A549 (cell line): ENCODE measurements around the gene USP3. TPM values are rescaled to one million over a fixed set of nuclear protein-coding genes. Genes with fewer than 3 reads are reported as not detected.

ENCODE experiments used
- ATAC-seq, 2 experiments: fragments of 200-7000 bp in 1 of 2; fragments of >200 bp in 1 of 2; cut with Nextera tagmentation in 1 of 2; cut with Tn5 transposase in 1 of 2; 3 replicates each; pipeline versions ENCODE4 v1.8.0 to v1.9.1; 2018 to 2020; ENCODE audit warnings: mild to moderate bottlenecking in 1 of 2, moderate library complexity in 1 of 2
- CTCF ChIA-PET: fragments of 300-600 bp; sonication (Branson Sonifier 250); formaldehyde crosslinking; extraction: SDS; loops from one replicate; lab custom pipeline; 2021; ENCODE audit warnings: antibody characterized with exemption, inconsistent platforms; lab: Yijun Ruan, JAX
- POLR2A ChIA-PET: fragments of 350-600 bp; formaldehyde crosslinking; extraction: SDS; loops from one replicate; lab custom pipeline; 2021; ENCODE audit warnings: antibody characterized with exemption, inconsistent platforms; lab: Yijun Ruan, JAX
- DNase-seq, 2 experiments: peaks; one replicate each; pipeline versions ENCODE4 v3.0.0 to v3.0.0-alpha.2; 2011 to 2016; ENCODE audit warnings: low read depth in 1 of 2, low spot score in 1 of 2
- FAIRE-seq: peaks from 2 replicates; lab custom pipeline; 2011; peaks lifted over from hg19 to GRCh38; lab: Jason Lieb, UNC
- H3K27ac ChIP-seq, 2 experiments: fragments of >200 bp; sonication (Bioruptor Twin); formaldehyde crosslinking; 3 replicates each; pipeline ENCODE4 v1.5.1; 2016 to 2017
- H3K4me1 ChIP-seq: fragments of >200 bp; sonication (Bioruptor Twin); formaldehyde crosslinking; 3 replicates; pipeline ENCODE4 v1.6.1; 2016
- H3K4me2 ChIP-seq: fragments of >200 bp; sonication (Bioruptor Twin); formaldehyde crosslinking; 3 replicates; pipeline ENCODE4 v1.6.1; 2016
- H3K4me3 ChIP-seq: fragments of >200 bp; sonication (Bioruptor Twin); formaldehyde crosslinking; 3 replicates; pipeline ENCODE4 v1.5.1; 2016
- H3K9me3 ChIP-seq: fragments of >200 bp; sonication (Bioruptor Twin); formaldehyde crosslinking; 3 replicates; pipeline ENCODE4 v1.6.1; 2016
- CBX2 ChIP-seq: fragments of 200-600 bp; sonication (generic); IDR thresholded peaks from 2 replicates; pipeline ENCODE4 v1.6.1; 2016; ENCODE audit warnings: low read depth, mild to moderate bottlenecking, borderline replicate concordance
- CHD2 ChIP-seq: fragments of 150-350 bp; IDR thresholded peaks from 2 replicates; pipeline ENCODE4 v1.6.1; 2014; ENCODE audit warnings: low read length; ENCODE audit not compliant: partially characterized antibody
- CHD4 ChIP-seq: fragments of 200-600 bp; sonication (generic); IDR thresholded peaks from 2 replicates; pipeline ENCODE4 v1.6.1; 2016; ENCODE audit warnings: antibody characterized with exemption, mild to moderate bottlenecking, borderline replicate concordance
- ELK1 ChIP-seq: fragments of 150-350 bp; IDR thresholded peaks from 2 replicates; pipeline ENCODE4 v1.6.1; 2014; ENCODE audit warnings: low read depth, mild to moderate bottlenecking, low read length
- EP300 ChIP-seq, 2 experiments: fragments of >200 bp; sonication (Bioruptor Twin); formaldehyde crosslinking; IDR thresholded peaks; 2 replicates in 1 of 2; 3 replicates in 1 of 2; pipeline ENCODE4 v1.6.1; 2016 to 2017
- FOSB ChIP-seq: fragments of 250-450 bp; sonication (Bioruptor Pico); IDR thresholded peaks from 2 replicates; pipeline ENCODE4 v1.5.0; 2020; ENCODE audit warnings: mild to moderate bottlenecking, moderate library complexity
- FOSL2 ChIP-seq, 2 experiments: fragments of 450-650 bp in 1 of 2; fragments of >200 bp in 1 of 2; sonication (Bioruptor Twin) in 1 of 2; formaldehyde crosslinking; IDR thresholded peaks; 2 replicates each; pipeline versions ENCODE4 v1.5.0 to v1.6.1; 2016 to 2020; ENCODE audit warnings: mild to moderate bottlenecking in 1 of 2, moderate library complexity in 1 of 2
- GATA3 ChIP-seq: IDR thresholded peaks from 2 replicates; pipeline ENCODE4 v1.6.1; 2012; ENCODE audit warnings: borderline replicate concordance
- HOXA7 ChIP-seq: fragments of 250-450 bp; sonication (Bioruptor Pico); IDR thresholded peaks from 2 replicates; pipeline ENCODE4 v1.5.0; 2020; ENCODE audit warnings: mild to moderate bottlenecking, moderate library complexity
- HOXB5 ChIP-seq: fragments of 250-450 bp; sonication (Bioruptor Pico); IDR thresholded peaks from 2 replicates; pipeline ENCODE4 v1.5.0; 2020; ENCODE audit warnings: mild to moderate bottlenecking, moderate library complexity
- JUN ChIP-seq, 2 experiments: fragments of >200 bp; sonication (Bioruptor Twin); formaldehyde crosslinking; IDR thresholded peaks; 2 replicates in 1 of 2; 3 replicates in 1 of 2; pipeline ENCODE4 v1.6.1; 2016 to 2017
- KDM1A ChIP-seq: fragments of 200-600 bp; sonication (generic); IDR thresholded peaks from 2 replicates; pipeline ENCODE4 v1.6.1; 2016; ENCODE audit warnings: low read depth, mild to moderate bottlenecking
- MAFK ChIP-seq: fragments of 450-650 bp; IDR thresholded peaks from 2 replicates; pipeline ENCODE4 v1.6.1; 2014; ENCODE audit not compliant: partially characterized antibody
- MAZ ChIP-seq: fragments of 150-350 bp; IDR thresholded peaks from 2 replicates; pipeline ENCODE4 v1.6.1; 2014; ENCODE audit warnings: antibody characterized with exemption, low read depth, low read length, borderline replicate concordance
- MYC ChIP-seq: IDR thresholded peaks from 2 replicates; pipeline ENCODE4 v1.6.1; 2012; ENCODE audit warnings: mild to moderate bottlenecking, inconsistent platforms, low read length, improper control_type of control experiment, borderline replicate concordance
- NR3C1 ChIP-seq: fragments of >200 bp; sonication (Bioruptor Twin); formaldehyde crosslinking; IDR thresholded peaks from 3 replicates; pipeline ENCODE4 v1.6.1; 2017
- POLR2A ChIP-seq: IDR thresholded peaks from 2 replicates; pipeline ENCODE4 v1.6.1; 2012; ENCODE audit warnings: mild to moderate bottlenecking, low read length
- POLR2AphosphoS2 ChIP-seq: conservative IDR thresholded peaks from 2 replicates; pipeline ENCODE4 v1.6.1; 2012; ENCODE audit warnings: low read length, improper control_type of control experiment, inconsistent platforms
- RARB ChIP-seq: fragments of 250-450 bp; sonication (Bioruptor Pico); IDR thresholded peaks from 2 replicates; pipeline ENCODE4 v1.8.0; 2021; ENCODE audit warnings: mild to moderate bottlenecking, moderate library complexity
- RCOR1 ChIP-seq: fragments of 150-350 bp; IDR thresholded peaks from 2 replicates; pipeline ENCODE4 v1.6.1; 2014; ENCODE audit warnings: antibody characterized with exemption, low read length, low read depth
- REST ChIP-seq: fragments of 200-600 bp; sonication (generic); IDR thresholded peaks from 2 replicates; pipeline ENCODE4 v1.6.1; 2016; ENCODE audit warnings: antibody characterized with exemption, mild to moderate bottlenecking, moderate library complexity
- RFX5 ChIP-seq: fragments of 450-650 bp; IDR thresholded peaks from 2 replicates; pipeline ENCODE4 v1.7.1; 2014; ENCODE audit warnings: antibody characterized with exemption, mild to moderate bottlenecking, moderate library complexity
- TP53 ChIP-seq: fragments of 250-450 bp; sonication (Bioruptor Pico); IDR thresholded peaks from 2 replicates; pipeline ENCODE4 v1.5.0; 2021; ENCODE audit warnings: mild to moderate bottlenecking, moderate library complexity
- ZNF302 ChIP-seq: fragments of 250-450 bp; sonication (Bioruptor Pico); IDR thresholded peaks from 2 replicates; pipeline ENCODE4 v1.9.0; 2021; ENCODE audit warnings: inconsistent platforms, mild to moderate bottlenecking, moderate library complexity
- WGBS: methylation state at CpG from one replicate; pipeline ENCODE4 v1.1.6; 2017; ENCODE audit errors: missing lambda C conversion rate; 5-methylcytosine and 5-hydroxymethylcytosine counted together
- polyA plus RNA-seq, 4 experiments: library from polyadenylated mRNA; depleted of rRNA in 3 of 4; stranded (reverse); fragments of >200 nt; fragmentation: RNase III in 1 of 4; extraction: RNeasy Plus Mini Kit Qiagen cat#74134 plus additional on column Dnase treatment in 1 of 4; gene quantifications; 2 replicates in 3 of 4; 3 replicates in 1 of 4; pipeline ENCODE4 v1.2.3, GENCODE V29; 2011 to 2017
- TF ChIP-seq, protein P1 (sequence below): fragments of >200 bp; sonication (Bioruptor Twin); formaldehyde crosslinking; IDR thresholded peaks from 2 replicates; pipeline ENCODE4 v1.6.1; 2016
- TF ChIP-seq, protein P2 (sequence below): fragments of >200 bp; sonication (Bioruptor Twin); formaldehyde crosslinking; IDR thresholded peaks from 3 replicates; pipeline ENCODE4 v1.6.1; 2016

USP3 gene
- polyA plus RNA-seq, 2 of the 4 experiments (the other 2 are of a cell fraction) = 41.8 to 99.1 TPM

DNA sequence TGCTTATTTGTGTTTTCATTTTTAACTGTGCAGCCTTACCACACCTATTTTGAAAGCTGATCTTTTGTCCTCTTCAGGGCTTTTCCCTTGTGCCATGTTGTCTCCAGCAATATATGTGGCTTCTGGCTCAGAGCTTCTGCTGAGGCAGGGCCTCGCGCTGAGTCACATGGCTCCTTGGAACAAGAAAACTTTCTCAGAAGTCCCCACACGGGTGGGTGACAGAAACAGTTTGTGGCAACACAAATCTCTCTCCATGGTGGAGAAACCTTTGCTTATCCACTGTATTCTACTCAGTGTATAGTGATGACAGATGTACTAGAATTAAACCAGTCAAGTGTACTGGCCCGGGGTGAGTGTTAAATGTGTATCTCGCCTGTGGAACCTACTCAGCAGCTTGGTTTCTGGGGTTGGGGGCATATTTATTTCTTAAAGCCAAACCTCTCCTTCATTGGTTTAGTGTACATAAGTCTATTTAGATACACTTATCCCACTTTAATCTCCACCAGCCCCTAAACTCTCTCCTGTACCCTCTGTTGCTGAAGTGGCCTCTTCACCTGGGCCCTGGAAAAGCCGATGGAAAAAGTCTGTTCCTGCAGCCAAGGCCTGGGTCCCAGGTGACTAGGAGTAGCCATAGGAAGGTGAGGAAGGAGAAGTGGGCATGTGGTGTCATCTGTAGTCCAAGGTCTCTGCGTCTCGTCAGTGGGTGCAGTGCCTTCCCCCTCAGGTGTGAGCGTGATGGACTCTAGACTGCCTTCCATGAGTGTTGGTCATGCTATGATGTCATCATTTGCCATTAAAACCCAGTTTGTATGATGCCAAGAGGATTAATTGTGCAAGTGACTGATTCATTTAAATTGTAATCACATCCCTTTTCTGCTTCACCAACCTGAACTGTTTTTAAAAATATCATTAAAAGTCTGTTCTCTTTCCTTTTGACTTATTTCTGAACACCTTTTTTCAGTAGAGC lies 89.6 kb downstream of the USP3 start:
- ATAC-seq (no peak), FAIRE-seq (no peak), DNase-seq (no peak)
- Histone ChIP-seq H3K4me1 (peaks cover 4% of the 10 kb centered on the region; the same call in 1 of the 3 replicates), H3K9me3 (no peaks in the 10 kb centered on the region), H3K4me3 (no peak overlapping the region), H3K4me2 (no peak overlapping the region), H3K27ac (no peak overlapping the region)
- CTCF ChIA-PET = interaction anchor here (0.7 to 10.7 kb wide), 10 partner anchors 8 to 286 kb away, joined by 3 to 185 read pairs (median 4); no protein-coding TSS in a partner anchor
- TF ChIP-seq MAZ = no peak
- no peak for TF ChIP-seq RFX5
- 0 out of 5 replicates have a peak, but pooled peaks of 1 of the 2 experiments have one; percentile 17 for TF ChIP-seq JUN (IDR thresholded peaks at IDR 0.05)
- TF ChIP-seq TP53 (CRISPR knock-in tag) = no peak
- no peak for TF ChIP-seq FOSL2 (IDR thresholded peaks at IDR 0.05)
- 0 out of 2 replicates have a peak, but pooled peaks have one; percentile 8 for TF ChIP-seq FOSL2 (CRISPR knock-in tag; IDR thresholded peaks at IDR 0.05)
- no peak for TF ChIP-seq CBX2
- TF ChIP-seq MYC = no peak
- TF ChIP-seq HOXB5 (CRISPR knock-in tag) = no peak
- 0 out of 2 replicates have a peak, but pooled peaks have one; percentile 6 for TF ChIP-seq GATA3
- POLR2A ChIA-PET = interaction anchor here (1.1 kb wide), 1 partner anchor 10 kb away, joined by 3 read pairs; no protein-coding TSS in a partner anchor
- 86% methylated on average over 9 of the region's 9 CpGs for WGBS

DNA sequence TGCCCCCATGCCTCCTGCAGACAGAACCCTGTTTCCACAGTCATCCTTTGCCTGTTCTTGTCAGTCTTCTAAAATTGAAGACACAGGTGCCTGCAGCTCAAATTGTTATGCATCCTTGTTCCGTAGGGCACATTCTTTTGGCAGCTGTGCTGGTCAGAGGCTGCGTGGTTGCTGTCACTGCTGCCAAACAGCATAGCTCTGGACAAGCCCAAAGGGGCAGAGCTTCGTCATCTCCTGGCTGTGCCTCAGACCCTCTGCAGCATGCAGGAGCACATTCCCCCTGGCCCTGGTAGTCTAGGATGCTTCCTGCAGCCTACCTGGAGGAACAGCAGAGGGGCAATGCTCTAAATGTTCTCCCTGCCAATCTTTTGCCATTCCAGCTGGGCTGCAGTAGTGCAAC lies 90.7 kb downstream of the USP3 start:
- ATAC-seq (no peak), DNase-seq (no peak), FAIRE-seq (no peak)
- no peak overlapping the region for H3K27ac ChIP-seq
- WGBS = 94% methylated on average over 3 of the region's 3 CpGs
- no peak overlapping the region for H3K4me2 ChIP-seq
- POLR2A ChIA-PET = no interaction called here
- H3K4me1 ChIP-seq = peaks cover 15% of the 10 kb centered on the region; the same call in 2 of the 3 replicates
- H3K9me3 ChIP-seq = no peaks in the 10 kb centered on the region
- CTCF ChIA-PET = interaction anchor here (0.6 to 10.7 kb wide), 7 partner anchors 9 to 287 kb away, joined by 3 to 185 read pairs (median 5); no protein-coding TSS in a partner anchor
- TF ChIP-seq EP300 (IDR thresholded peaks at IDR 0.05) (no peak), RFX5 (no peak), HOXA7 (CRISPR knock-in tag) (0 out of 2 replicates have a peak, but pooled peaks have one; percentile 23)
- TF ChIP-seq, protein P1, sequence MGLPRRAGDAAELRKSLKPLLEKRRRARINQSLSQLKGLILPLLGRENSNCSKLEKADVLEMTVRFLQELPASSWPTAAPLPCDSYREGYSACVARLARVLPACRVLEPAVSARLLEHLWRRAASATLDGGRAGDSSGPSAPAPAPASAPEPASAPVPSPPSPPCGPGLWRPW = no peak
- no peak overlapping the region for H3K4me3 ChIP-seq

DNA sequence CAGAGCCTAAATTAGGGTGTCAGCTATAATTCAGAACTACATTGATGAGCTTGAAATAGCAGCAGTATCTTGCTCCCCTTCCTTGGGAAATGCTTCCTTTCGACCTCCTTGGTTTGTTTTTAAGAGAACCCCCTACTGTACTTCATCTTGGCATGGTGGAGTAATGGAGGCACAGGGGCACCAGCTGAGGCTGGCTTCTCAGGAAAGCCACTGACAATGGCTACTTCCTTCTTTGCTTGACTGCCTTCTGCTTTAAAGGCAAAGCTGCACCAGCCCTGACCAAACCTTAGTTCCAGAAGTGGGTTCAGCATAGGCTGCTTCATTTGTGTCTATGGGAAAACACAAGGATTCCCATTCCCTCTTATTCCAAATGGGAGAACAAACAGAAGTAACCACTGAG lies 91.3 kb downstream of the USP3 start:
- FAIRE-seq (no peak), DNase-seq (no peak), ATAC-seq (no peak)
- Histone ChIP-seq H3K4me2 (no peak overlapping the region), H3K27ac (no peak overlapping the region), H3K9me3 (no peaks in the 10 kb centered on the region), H3K4me1 (peaks cover 15% of the 10 kb centered on the region; the same call in 2 of the 3 replicates), H3K4me3 (no peak overlapping the region)
- ChIA-PET CTCF (interaction anchor here (0.6 to 10.7 kb wide), 8 partner anchors 10 to 498 kb away, joined by 3 to 185 read pairs (median 25); partner anchors contain the start of genes CIAO2A and USP3), POLR2A (interaction anchor here (1.4 kb wide), 1 partner anchor 94 kb away, joined by 3 read pairs; no protein-coding TSS in a partner anchor)
- no peak for TF ChIP-seq NR3C1
- no peak for TF ChIP-seq POLR2AphosphoS2
- no peak for TF ChIP-seq REST
- no peak for TF ChIP-seq MAFK
- no peak for TF ChIP-seq CHD2
- no peak for TF ChIP-seq ZNF302 (CRISPR knock-in tag)
- TF ChIP-seq POLR2A = no peak
- no peak for TF ChIP-seq HOXB5 (CRISPR knock-in tag)
- TF ChIP-seq ELK1 = no peak
- no peak for TF ChIP-seq KDM1A
- TF ChIP-seq RCOR1 = no peak
- no peak for TF ChIP-seq MAZ
- TF ChIP-seq RARB (CRISPR knock-in tag) = no peak
- TF ChIP-seq, protein P2, sequence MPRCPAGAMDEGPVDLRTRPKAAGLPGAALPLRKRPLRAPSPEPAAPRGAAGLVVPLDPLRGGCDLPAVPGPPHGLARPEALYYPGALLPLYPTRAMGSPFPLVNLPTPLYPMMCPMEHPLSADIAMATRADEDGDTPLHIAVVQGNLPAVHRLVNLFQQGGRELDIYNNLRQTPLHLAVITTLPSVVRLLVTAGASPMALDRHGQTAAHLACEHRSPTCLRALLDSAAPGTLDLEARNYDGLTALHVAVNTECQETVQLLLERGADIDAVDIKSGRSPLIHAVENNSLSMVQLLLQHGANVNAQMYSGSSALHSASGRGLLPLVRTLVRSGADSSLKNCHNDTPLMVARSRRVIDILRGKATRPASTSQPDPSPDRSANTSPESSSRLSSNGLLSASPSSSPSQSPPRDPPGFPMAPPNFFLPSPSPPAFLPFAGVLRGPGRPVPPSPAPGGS = no peak
- TF ChIP-seq CHD4 = no peak
- no peak for TF ChIP-seq CBX2
- no peak for TF ChIP-seq FOSB
- 88% methylated on average over 1 of the region's 1 CpG for WGBS
